Ascending aorta (tissue), 2 donors: ENCODE data around the gene LUM. TPM values are rescaled to one million over a fixed set of nuclear protein-coding genes. Genes with fewer than 3 reads are reported as not detected.

Source experiments
- DNase-seq, 2 donors: peaks; one replicate each; pipeline ENCODE4 v3.0.0-alpha.2; 2019; ENCODE audit warnings: low spot score in 2 of 2
- H3K27ac ChIP-seq, 2 donors: fragments of 200-600 bp; sonication (generic); one replicate each; pipeline ENCODE4 v1.5.1; 2016 to 2017; ENCODE audit warnings: mild to moderate bottlenecking in 1 of 2
- H3K27me3 ChIP-seq: fragments of 200-600 bp; sonication (generic); one replicate; pipeline ENCODE4 v1.5.1; 2017
- H3K36me3 ChIP-seq, 2 donors: fragments of 200-600 bp; sonication (generic); one replicate each; pipeline ENCODE4 v1.5.1; 2016
- H3K4me1 ChIP-seq, 2 donors: fragments of 200-600 bp; sonication (generic); one replicate each; pipeline ENCODE4 v1.5.1; 2016 to 2017; ENCODE audit warnings: mild to moderate bottlenecking in 1 of 2
- H3K4me3 ChIP-seq, 2 donors: fragments of 200-600 bp; sonication (generic); one replicate each; pipeline ENCODE4 v1.5.1; 2016 to 2017; ENCODE audit warnings: mild to moderate bottlenecking in 1 of 2
- H3K9me3 ChIP-seq, 2 donors: fragments of 200-600 bp; sonication (generic); one replicate each; pipeline ENCODE4 v1.5.1; 2016
- intact Hi-C: fragments of 100-400 bp; cut with DNase I; formaldehyde crosslinking; loops from one replicate; pipeline ENCODE4 v1.15.1; 2023
- total RNA-seq: library from RNA; depleted of rRNA; stranded (reverse); fragments of >200 nt; gene quantifications from one replicate; pipeline ENCODE4 v1.1.0, GENCODE V29; 2016
- TF ChIP-seq, protein P1 (sequence below), 3 experiments: fragments of 200-600 bp in 2 of 3; fragments of 450-650 bp in 1 of 3; sonication (generic) in 2 of 3; IDR thresholded peaks; one replicate each; pipeline ENCODE4 v1.5.1; 2016 to 2019; ENCODE audit warnings: antibody characterized with exemption in 3 of 3, mild to moderate bottlenecking in 1 of 3, moderate library complexity in 1 of 3

Gene LUM
- total RNA-seq, 1 donor from 2014 or later: 133 TPM

DNA sequence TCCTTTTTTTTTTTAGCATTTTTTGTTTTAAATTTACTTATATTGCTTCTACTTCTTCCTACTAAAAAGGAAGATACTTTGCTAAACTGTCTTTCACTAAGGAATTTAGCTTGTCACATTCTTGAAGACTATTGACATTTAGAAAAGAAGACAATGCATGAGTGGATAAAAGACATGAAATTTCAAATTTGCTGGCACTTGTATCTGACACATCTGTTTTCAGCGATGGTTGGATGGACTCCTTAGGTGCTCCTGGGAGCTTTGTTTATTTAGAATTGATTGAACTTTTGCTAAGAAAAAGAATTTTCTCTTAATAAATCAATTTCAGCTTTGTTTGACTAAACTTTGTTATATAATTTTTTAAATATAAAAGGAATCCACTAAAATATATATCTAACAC is 50.2 kb downstream of the LUM start:
- no peak overlapping the region for H3K4me3 ChIP-seq
- DNase-seq: no peak

DNA sequence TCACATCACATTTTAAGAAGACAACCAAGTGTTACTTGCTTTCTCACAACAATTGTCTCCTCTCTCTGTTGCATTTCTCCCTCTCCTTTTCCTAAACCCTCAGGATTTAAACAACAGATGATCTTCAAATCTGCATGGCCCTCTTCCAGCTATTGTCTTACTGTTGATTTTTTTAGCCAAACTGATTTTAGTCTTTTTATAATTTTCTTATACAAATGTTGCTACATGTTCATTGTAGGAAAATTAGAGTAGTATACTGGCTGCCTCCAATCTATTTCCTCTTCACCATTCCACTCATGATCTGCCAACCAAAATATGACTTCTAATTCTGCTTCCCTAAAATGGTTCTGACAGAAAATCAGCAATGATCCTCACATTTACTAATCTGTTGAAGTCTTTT is 52.1 kb downstream of the LUM start:
- intact Hi-C loops: no loop called here
- Histone ChIP-seq H3K4me1 (no peaks in the 10 kb centered on the region), H3K4me3 (no peak overlapping the region), H3K36me3 (no peaks in the 10 kb centered on the region), H3K27ac (no peak overlapping the region), H3K27me3 (no peaks in the 10 kb centered on the region), H3K9me3 (no peaks in the 10 kb centered on the region)
- TF ChIP-seq, protein P1, sequence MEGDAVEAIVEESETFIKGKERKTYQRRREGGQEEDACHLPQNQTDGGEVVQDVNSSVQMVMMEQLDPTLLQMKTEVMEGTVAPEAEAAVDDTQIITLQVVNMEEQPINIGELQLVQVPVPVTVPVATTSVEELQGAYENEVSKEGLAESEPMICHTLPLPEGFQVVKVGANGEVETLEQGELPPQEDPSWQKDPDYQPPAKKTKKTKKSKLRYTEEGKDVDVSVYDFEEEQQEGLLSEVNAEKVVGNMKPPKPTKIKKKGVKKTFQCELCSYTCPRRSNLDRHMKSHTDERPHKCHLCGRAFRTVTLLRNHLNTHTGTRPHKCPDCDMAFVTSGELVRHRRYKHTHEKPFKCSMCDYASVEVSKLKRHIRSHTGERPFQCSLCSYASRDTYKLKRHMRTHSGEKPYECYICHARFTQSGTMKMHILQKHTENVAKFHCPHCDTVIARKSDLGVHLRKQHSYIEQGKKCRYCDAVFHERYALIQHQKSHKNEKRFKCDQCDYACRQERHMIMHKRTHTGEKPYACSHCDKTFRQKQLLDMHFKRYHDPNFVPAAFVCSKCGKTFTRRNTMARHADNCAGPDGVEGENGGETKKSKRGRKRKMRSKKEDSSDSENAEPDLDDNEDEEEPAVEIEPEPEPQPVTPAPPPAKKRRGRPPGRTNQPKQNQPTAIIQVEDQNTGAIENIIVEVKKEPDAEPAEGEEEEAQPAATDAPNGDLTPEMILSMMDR (IDR thresholded peaks at IDR 0.05): no peak
- DNase-seq: no peak

More for the DNA sequence above, 50.2 kb downstream of the LUM start:
- TF ChIP-seq, protein P1 (IDR thresholded peaks at IDR 0.05): no peak
- intact Hi-C loops: no loop called here
- no peak overlapping the region for H3K27ac ChIP-seq
- no peaks in the 10 kb centered on the region for H3K4me1 ChIP-seq
- H3K9me3 ChIP-seq: no peaks in the 10 kb centered on the region
- no peaks in the 10 kb centered on the region for H3K36me3 ChIP-seq
- H3K27me3 ChIP-seq: no peaks in the 10 kb centered on the region

DNA sequence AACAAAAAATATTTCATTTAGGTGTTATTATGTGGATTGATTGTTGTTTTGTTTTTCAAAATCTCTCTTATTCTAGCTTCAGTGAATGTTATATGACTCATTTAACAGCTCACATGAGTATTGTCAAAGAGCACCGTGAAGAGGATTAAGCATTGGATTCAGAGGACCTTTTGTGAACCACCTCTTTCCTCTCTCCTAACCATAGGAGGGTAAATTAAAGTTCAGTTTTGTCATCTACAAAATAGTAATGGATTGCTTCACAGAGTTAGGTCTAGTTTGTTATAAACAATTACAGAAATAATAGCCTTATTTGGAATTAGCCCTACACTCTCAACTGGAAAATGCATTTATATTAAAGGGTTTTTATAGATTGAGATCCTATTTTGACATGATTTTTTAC is 52.5 kb downstream of the LUM start:
- no peak for DNase-seq
- Histone ChIP-seq H3K4me1 (no peaks in the 10 kb centered on the region), H3K36me3 (no peaks in the 10 kb centered on the region), H3K9me3 (no peaks in the 10 kb centered on the region), H3K4me3 (no peak overlapping the region), H3K27me3 (no peaks in the 10 kb centered on the region), H3K27ac (no peak overlapping the region)
- intact Hi-C loops: no loop called here
- TF ChIP-seq, protein P1 (IDR thresholded peaks at IDR 0.05): no peak

DNA sequence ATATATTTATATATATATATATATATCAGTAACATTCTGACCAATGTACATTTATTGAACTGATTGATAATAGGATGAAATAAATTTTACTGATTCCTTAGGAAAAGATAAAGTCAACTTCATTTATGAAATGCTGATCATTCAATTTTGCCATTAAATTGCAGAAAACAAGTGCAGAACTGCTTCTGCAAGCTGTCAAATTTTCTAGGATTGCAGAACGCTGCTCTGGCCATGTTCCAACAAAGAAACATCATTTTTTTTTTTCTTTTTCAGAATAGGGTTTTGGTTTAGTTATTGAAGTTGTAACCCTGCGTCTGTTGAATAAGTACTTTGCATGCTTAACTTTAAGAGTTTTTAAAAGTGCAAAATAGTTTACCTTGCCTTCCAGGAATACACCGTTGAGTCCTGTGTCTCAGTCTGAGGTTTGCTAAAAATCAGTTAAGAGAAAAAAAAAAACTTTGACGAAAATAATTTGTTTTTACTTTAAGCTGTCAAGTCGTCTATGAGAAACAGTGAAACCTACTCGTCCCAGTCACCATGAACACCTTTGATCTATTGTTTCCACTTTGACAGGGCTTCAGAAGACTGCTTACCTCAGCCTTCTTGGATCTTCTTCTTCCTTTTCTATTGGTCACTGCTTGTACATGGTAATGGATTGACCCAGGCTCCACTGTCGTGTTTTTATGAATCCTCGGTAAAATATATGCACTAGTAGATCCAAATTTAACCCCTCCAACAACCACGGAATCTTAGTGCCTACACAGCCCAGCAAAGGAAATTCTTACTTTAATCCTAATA is 53.7 kb downstream of the LUM start, which contains the start of gene KERA:
KERA (minus strand) TSS at position 657 of the 798 bp plus-strand sequence. CDS start 1,743 bp downstream, outside the sequence.
- Histone ChIP-seq H3K36me3 (no peaks in the 10 kb centered on the region), H3K9me3 (no peaks in the 10 kb centered on the region), H3K4me3 (no peak within 1 kb of the TSS), H3K27ac (no peak within 1 kb of the TSS), H3K27me3 (no peaks in the 10 kb centered on the region), H3K4me1 (no peaks in the 10 kb centered on the region)
- DNase-seq: no peak
- TF ChIP-seq, protein P1 (IDR thresholded peaks at IDR 0.05): no peak
- intact Hi-C loops: no loop called here

DNA sequence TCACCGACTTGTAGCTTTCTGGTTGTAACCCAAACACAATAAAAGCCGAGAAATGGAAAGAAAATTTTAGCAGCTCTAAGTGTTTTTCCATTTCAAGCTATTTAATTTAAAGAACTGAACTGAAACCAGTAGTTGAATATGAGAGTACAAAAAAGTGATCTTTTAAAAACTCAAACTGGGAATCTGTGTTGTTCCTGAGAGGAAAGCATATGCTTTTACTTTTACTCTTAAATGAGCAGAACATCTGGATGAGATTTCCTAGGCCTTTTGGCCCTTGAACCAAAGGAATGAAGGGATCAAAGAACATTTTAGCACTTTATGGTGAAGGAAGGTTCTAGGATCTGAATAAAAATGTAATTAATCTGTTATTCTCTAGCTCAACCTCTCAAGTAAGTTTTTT is 54.8 kb downstream of the LUM start:
- no peak for DNase-seq
- H3K27ac ChIP-seq: no peak overlapping the region
- TF ChIP-seq, protein P1 (IDR thresholded peaks at IDR 0.05): no peak
- intact Hi-C loops: no loop called here
- H3K4me1 ChIP-seq: no peaks in the 10 kb centered on the region
- H3K27me3 ChIP-seq: no peaks in the 10 kb centered on the region
- H3K4me3 ChIP-seq: no peak overlapping the region
- H3K36me3 ChIP-seq: no peaks in the 10 kb centered on the region
- H3K9me3 ChIP-seq: no peaks in the 10 kb centered on the region
